ENCODE results near the gene STRIP1. TPM values are rescaled to one million over a fixed set of nuclear protein-coding genes. Genes with fewer than 3 reads are reported as not detected.
"Not testable (repeated sequence)": the region's sequence is repeated elsewhere in the genome, so short reads cannot be mapped to it uniquely, and the experiment has no call there.

Gene STRIP1
- total RNA-seq, 1 donor, result 56.0 TPM

- peak in 1 of 3 donors; percentile 46 for DNase-seq (ENCODE audit: low read depth in 2 of 3, low spot score in 2 of 3)
These were observed 33.6 kb downstream of the STRIP1 start for GRCh38 chr1:110067893-110068645.

- peak in 2 of 3 donors; percentile 41 to 61 for DNase-seq (ENCODE audit: low read depth in 2 of 3, low spot score in 2 of 3)
These were observed 34.4 kb downstream of the STRIP1 start for GRCh38 chr1:110068646-110069403.

- peak in 1 of 3 donors; percentile 52 for DNase-seq (ENCODE audit: low read depth in 2 of 3, low spot score in 2 of 3)
These were observed 35.2 kb downstream of the STRIP1 start for GRCh38 chr1:110069404-110070281.

- DNase-seq (ENCODE audit: low read depth in 2 of 3, low spot score in 2 of 3), result no peak
These were observed 35.9 kb downstream of the STRIP1 start for GRCh38 chr1:110070282-110070669.

- DNase-seq (ENCODE audit: low read depth in 2 of 3, low spot score in 2 of 3), result no peak
These were observed 36.3 kb downstream of the STRIP1 start, which contains the start of gene ALX3 for GRCh38 chr1:110070671-110071242. ALX3 (minus strand) TSS chr1:110070672; CDS start chr1:110070612, 60 bp downstream.

- no peak for DNase-seq (ENCODE audit: low read depth in 2 of 3, low spot score in 2 of 3)
These were observed 39.7 kb downstream of the STRIP1 start for GRCh38 chr1:110074166-110074565.

- no peak for DNase-seq (ENCODE audit: low read depth in 2 of 3, low spot score in 2 of 3)
These were observed 42.5 kb downstream of the STRIP1 start for GRCh38 chr1:110076789-110077500.

- not testable (repeated sequence) for DNase-seq (ENCODE audit: low read depth in 2 of 3, low spot score in 2 of 3)
These were observed 45.6 kb downstream of the STRIP1 start for GRCh38 chr1:110079995-110080394.

- DNase-seq (ENCODE audit: low read depth in 2 of 3, low spot score in 2 of 3), result no peak
These were observed 46.6 kb downstream of the STRIP1 start for GRCh38 chr1:110081061-110081460.

GRCh38 chr1:110082477-110082876 is 48.1 kb downstream of the STRIP1 start:
- no peak for DNase-seq (ENCODE audit: low read depth in 2 of 3, low spot score in 2 of 3)

GRCh38 chr1:110083061-110083865 is 48.8 kb downstream of the STRIP1 start:
- peak in 1 of 3 donors; percentile 46 for DNase-seq (ENCODE audit: low read depth in 2 of 3, low spot score in 2 of 3)

GRCh38 chr1:110083866-110084226 is 49.4 kb downstream of the STRIP1 start:
- no peak for DNase-seq (ENCODE audit: low read depth in 2 of 3, low spot score in 2 of 3)

GRCh38 chr1:110084227-110085078 is 50.0 kb downstream of the STRIP1 start:
- DNase-seq (ENCODE audit: low read depth in 2 of 3, low spot score in 2 of 3), result peak in 2 of 3 donors; percentile 70 to 75

GRCh38 chr1:110085671-110086070 is 51.2 kb downstream of the STRIP1 start:
- no peak for DNase-seq (ENCODE audit: low read depth in 2 of 3, low spot score in 2 of 3)

- no peak for DNase-seq (ENCODE audit: low read depth in 2 of 3, low spot score in 2 of 3)
These were observed 52.5 kb downstream of the STRIP1 start for GRCh38 chr1:110086961-110087360.

GRCh38 chr1:110087812-110088738 is 53.7 kb downstream of the STRIP1 start:
- peak in 2 of 3 donors; percentile 56 to 79 for DNase-seq (ENCODE audit: low read depth in 2 of 3, low spot score in 2 of 3)

GRCh38 chr1:110088739-110089316 is 54.4 kb downstream of the STRIP1 start:
- no peak for DNase-seq (ENCODE audit: low read depth in 2 of 3, low spot score in 2 of 3)
